Adrenal gland (tissue), 12 donors: Measurements from ENCODE around the gene GDF10. TPM values are rescaled to one million over a fixed set of nuclear protein-coding genes. Genes with fewer than 3 reads are reported as not detected.

Experiments used
- DNase-seq, 7 donors: peaks; one replicate each; pipeline ENCODE4 v3.0.0-alpha.2; 2019 to 2020
- H3K27ac ChIP-seq, 5 donors: fragments of 200-600 bp; sonication (generic) in 4 of 5; 1 replicate in 3 of 5; 2 replicates in 2 of 5; pipeline versions ENCODE4 v1.5.1 to v1.8.0; 2016 to 2020; ENCODE audit warnings: mild to moderate bottlenecking in 1 of 5
- H3K27me3 ChIP-seq: fragments of 200-600 bp; 2 replicates; pipeline ENCODE4 v1.8.0; 2021
- H3K36me3 ChIP-seq, 2 donors: fragments of 200-600 bp; replicated peaks in 1 of 2; 1 replicate in 1 of 2; 2 replicates in 1 of 2; pipeline versions ENCODE4 v1.5.1 to v1.8.0; 2018 to 2022
- H3K4me1 ChIP-seq, 2 donors: fragments of 200-600 bp; replicated peaks in 1 of 2; 1 replicate in 1 of 2; 2 replicates in 1 of 2; pipeline versions ENCODE4 v1.5.1 to v1.8.0; 2018 to 2021
- H3K4me3 ChIP-seq, 4 donors: fragments of 200-600 bp; sonication (generic) in 3 of 4; one replicate each; pipeline ENCODE4 v1.5.1; 2016 to 2018
- H3K9me3 ChIP-seq, 3 donors: fragments of 200-600 bp; sonication (generic) in 1 of 3; replicated peaks in 1 of 3; 1 replicate in 2 of 3; 2 replicates in 1 of 3; pipeline versions ENCODE4 v1.5.1 to v1.8.0; 2016 to 2021
- POLR2A ChIP-seq, 2 donors: fragments of 450-650 bp; IDR thresholded peaks; one replicate each; pipeline ENCODE4 v1.6.1; 2017; ENCODE audit warnings: antibody characterized with exemption in 2 of 2, mild to moderate bottlenecking in 2 of 2, moderate library complexity in 1 of 2
- WGBS, 4 donors: extraction: QIAGEN DNeasy Blood & Tissue Kit in 2 of 4; methylation state at CpG; one replicate each; pipeline versions ENCODE4 v1.1.5 to v1.1.7; 2013 to 2017; 5-methylcytosine and 5-hydroxymethylcytosine counted together
- intact Hi-C, 2 donors: fragments of 100-400 bp; cut with DNase I; formaldehyde crosslinking; loops; one replicate each; pipeline versions ENCODE4 v1.14.1 to v1.15.0; 2022 to 2023
- polyA plus RNA-seq, 3 donors: library from polyadenylated mRNA; stranded (reverse); fragments of 200-250 nt in 2 of 3; fragments of 350-450 nt in 1 of 3; fragmentation: Illumina TruSeq in 1 of 3; extraction: RNeasy Lipid Tissue Mini Kit (QIAGEN cat#74804) in 1 of 3; gene quantifications; one replicate each; pipeline ENCODE4 v1.2.3, GENCODE V29; 2013 to 2014
- total RNA-seq, 9 donors: library from RNA; depleted of rRNA in 4 of 9; stranded (reverse); fragments of >200 nt in 4 of 9; fragments of 120-200 nt in 1 of 9; fragmentation: NEBNext Ultra II Directional in 1 of 9; extraction: Animal tissue kit (Norgen Biotek cat#: 25700) in 1 of 9; gene quantifications; one replicate each; pipeline versions ENCODE4 v1.1.0 to v1.2.4, GENCODE V29; 2013 to 2023
- TF ChIP-seq, protein P1 (sequence below), 6 experiments: fragments of 450-650 bp in 4 of 6; fragments of 200-600 bp in 2 of 6; sonication (generic) in 1 of 6; IDR thresholded peaks; 1 replicate in 5 of 6; 2 replicates in 1 of 6; pipeline versions ENCODE4 v1.5.1 to v1.8.0; 2016 to 2021; ENCODE audit warnings: antibody characterized with exemption in 6 of 6, mild to moderate bottlenecking in 2 of 6, moderate library complexity in 1 of 6
- donor health status: healthy with polysubstance abuse.
- donor health status: Bipolar disorder and iron deficiency.
- donor health status: DM: yes; HTN: yes; CAD: no.
- donor health status: DM: no; HTN: no; CAD: no.
- donor health status: DM: no; HTN: no; CAD: no.
- donor health status: DM: yes; HTN: yes; CAD: no.

GDF10 gene
- total and polyA plus RNA-seq, 12 donors, result 0.06 to 8.5 (median 1.2) TPM; not detected in 1

DNA sequence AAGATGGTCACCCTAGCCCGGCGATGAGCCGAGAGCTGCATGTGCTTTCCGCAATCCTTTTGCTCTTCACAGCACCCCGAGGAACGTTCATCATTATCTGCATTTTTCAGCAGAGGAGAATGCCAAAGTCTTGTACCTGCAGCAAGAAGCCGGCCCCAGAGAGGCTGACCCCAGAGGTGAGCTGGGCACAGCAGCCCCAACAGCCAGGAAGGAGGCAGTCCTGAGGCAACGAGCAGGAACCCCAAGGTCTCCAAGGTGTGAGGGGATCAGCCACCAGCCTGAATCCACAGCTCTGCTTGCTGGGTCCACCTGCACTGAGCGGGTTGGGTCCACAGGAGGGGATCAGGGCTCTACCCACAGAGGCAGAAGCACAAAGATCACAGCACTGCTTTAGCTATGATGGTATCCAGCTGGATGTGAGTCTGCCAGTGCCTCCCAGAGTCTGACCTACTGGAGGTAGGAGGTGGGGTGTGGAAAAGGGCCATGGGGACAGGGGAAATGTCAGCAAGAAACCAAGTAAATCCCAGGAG lies 16.8 kb upstream of the GDF10 start:
- WGBS, 4 donors, result 79 to 89% (median 85%) methylated on average over 8 to 9 of the region's 9 CpGs
- Histone ChIP-seq H3K27me3 (no peaks in the 10 kb centered on the region), H3K27ac (no peak overlapping the region), H3K36me3 (no peaks in the 10 kb centered on the region), H3K9me3 (no peaks in the 10 kb centered on the region), H3K4me1 (no peaks in the 10 kb centered on the region), H3K4me3 (no peak overlapping the region)
- intact Hi-C loops, result no loop called here
- TF ChIP-seq POLR2A (IDR thresholded peaks at IDR 0.05), result no peak
- TF ChIP-seq, protein P1, sequence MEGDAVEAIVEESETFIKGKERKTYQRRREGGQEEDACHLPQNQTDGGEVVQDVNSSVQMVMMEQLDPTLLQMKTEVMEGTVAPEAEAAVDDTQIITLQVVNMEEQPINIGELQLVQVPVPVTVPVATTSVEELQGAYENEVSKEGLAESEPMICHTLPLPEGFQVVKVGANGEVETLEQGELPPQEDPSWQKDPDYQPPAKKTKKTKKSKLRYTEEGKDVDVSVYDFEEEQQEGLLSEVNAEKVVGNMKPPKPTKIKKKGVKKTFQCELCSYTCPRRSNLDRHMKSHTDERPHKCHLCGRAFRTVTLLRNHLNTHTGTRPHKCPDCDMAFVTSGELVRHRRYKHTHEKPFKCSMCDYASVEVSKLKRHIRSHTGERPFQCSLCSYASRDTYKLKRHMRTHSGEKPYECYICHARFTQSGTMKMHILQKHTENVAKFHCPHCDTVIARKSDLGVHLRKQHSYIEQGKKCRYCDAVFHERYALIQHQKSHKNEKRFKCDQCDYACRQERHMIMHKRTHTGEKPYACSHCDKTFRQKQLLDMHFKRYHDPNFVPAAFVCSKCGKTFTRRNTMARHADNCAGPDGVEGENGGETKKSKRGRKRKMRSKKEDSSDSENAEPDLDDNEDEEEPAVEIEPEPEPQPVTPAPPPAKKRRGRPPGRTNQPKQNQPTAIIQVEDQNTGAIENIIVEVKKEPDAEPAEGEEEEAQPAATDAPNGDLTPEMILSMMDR (IDR thresholded peaks at IDR 0.05), result no peak
- no peak for DNase-seq

DNA sequence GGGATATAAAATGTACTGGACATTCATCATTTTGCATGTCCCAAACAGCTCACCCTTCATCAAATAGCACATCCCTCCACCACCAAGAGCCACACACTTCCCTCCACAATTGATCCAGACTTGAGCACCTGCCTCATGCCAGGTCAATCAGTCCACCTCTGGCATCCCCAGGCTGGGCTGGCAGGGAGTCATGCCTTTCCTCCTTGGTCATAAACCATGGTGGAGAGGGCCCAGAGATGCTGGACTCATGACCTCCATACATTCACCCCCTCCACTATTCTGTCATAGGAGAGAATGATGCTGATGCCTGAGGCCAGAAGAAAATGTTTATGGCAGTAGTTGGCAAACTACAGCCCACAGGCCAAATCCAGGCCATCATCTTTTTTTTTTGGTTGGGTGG lies 16.1 kb upstream of the GDF10 start:
- intact Hi-C loops, result no loop called here
- H3K4me3 ChIP-seq, result no peak overlapping the region
- H3K27ac ChIP-seq, result no peak overlapping the region
- no peaks in the 10 kb centered on the region for H3K9me3 ChIP-seq
- DNase-seq, result peak in 1 of 7 donors; percentile 1
- no peak for TF ChIP-seq POLR2A (IDR thresholded peaks at IDR 0.05)
- TF ChIP-seq, protein P1 (IDR thresholded peaks at IDR 0.05), result no peak
- H3K36me3 ChIP-seq, result no peaks in the 10 kb centered on the region
- no peaks in the 10 kb centered on the region for H3K4me1 ChIP-seq
- H3K27me3 ChIP-seq, result no peaks in the 10 kb centered on the region

DNA sequence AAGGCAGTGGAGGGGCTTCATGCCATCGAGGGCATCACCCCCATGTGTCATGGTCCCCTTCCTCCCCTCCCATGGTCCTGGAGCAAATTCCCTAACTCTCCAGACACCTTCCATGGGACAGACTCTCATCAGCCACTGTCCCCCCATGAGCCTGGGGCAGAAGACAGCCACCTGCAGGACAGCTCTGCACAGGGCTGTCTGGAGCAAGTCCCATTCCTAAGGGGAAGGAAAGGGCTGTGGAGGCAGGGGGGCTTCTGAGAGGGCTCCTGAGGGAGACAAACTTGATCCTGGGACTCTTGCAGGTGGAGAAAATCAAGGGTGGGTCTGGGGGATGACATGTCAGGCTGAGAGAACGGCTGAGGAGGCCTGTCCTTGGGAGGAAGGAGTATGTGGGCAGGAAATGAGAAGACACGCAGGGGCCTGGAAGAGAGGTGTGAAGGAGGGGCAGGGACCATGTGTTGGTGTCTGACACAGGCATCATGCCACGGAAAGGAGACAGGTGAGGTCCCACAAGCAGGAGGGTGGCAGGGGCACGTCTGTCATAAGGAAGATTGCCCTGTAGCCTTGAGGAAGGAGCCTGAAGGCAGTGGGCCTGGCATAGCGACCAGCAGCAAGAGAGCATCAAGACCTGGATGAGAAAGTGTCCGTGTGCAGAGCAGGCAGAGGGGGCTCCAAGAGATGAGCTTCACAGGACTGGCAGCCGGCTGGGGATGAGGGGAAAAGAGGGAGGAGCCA lies 14.4 kb upstream of the GDF10 start:
- WGBS, 4 donors, result 69 to 81% (median 74%) methylated on average over 8 of the region's 8 CpGs
- H3K4me3 ChIP-seq, result no peak overlapping the region
- H3K27ac ChIP-seq, result no peak overlapping the region
- intact Hi-C loops, result no loop called here
- no peaks in the 10 kb centered on the region for H3K9me3 ChIP-seq
- no peaks in the 10 kb centered on the region for H3K4me1 ChIP-seq
- H3K36me3 ChIP-seq, result no peaks in the 10 kb centered on the region
- H3K27me3 ChIP-seq, result no peaks in the 10 kb centered on the region
- DNase-seq, result peak in 1 of 7 donors; percentile 6
- TF ChIP-seq POLR2A (IDR thresholded peaks at IDR 0.05), result no peak
- TF ChIP-seq, protein P1 (IDR thresholded peaks at IDR 0.05), result no peak

DNA sequence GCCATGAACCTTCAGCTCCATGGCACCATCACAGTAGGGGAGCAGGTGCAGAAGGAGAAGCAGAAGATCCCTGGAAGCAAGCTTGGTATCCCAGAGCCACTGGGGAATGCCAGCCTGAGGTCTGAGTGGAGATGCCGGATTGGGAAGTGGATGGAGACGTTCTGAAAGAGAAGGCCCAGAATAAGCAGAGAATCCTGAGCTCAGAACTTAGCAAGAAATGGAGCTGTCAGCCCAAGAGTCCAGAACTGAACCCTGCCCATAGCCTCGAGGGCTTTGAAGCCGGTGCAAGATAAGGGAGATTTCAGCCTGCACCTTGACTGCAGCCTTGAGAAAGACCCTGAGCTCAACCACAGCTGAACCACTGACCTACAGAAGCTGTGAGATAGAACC lies 13.9 kb upstream of the GDF10 start:
- Histone ChIP-seq H3K9me3 (no peaks in the 10 kb centered on the region), H3K36me3 (no peaks in the 10 kb centered on the region), H3K27ac (no peak overlapping the region), H3K27me3 (no peaks in the 10 kb centered on the region), H3K4me3 (no peak overlapping the region), H3K4me1 (no peaks in the 10 kb centered on the region)
- TF ChIP-seq, protein P1 (IDR thresholded peaks at IDR 0.05), result no peak
- 61 to 74% (median 73%) methylated on average over 4 of the region's 4 CpGs for WGBS, 4 donors
- peak in 2 of 7 donors; percentile 1 to 7 for DNase-seq
- intact Hi-C loops, result no loop called here
